ENCODE results near the gene ADSL.

Gene ADSL

GRCh38 chr22:40434745-40435144 is 88.4 kb downstream of the ADSL start:
- no peak for DNase-seq

GRCh38 chr22:40436505-40437431 is 90.5 kb downstream of the ADSL start:
- peak in 16 of 58 donors; percentile 10 to 65 (median 31) for DNase-seq
